OCI-LY7 (cell line): ENCODE data around the gene RCN2. TPM values are rescaled to one million over a fixed set of nuclear protein-coding genes. Genes with fewer than 3 reads are reported as not detected.

ENCODE experiments used
- BruUV-seq: library from RNA; stranded (reverse); fragments of 400-500 nt; replicated peaks from 2 replicates; lab custom pipeline; 2021; lab: Mats Ljungman, UMichigan
- CTCF ChIA-PET: fragments of 300-600 bp; sonication (Branson Sonifier 250); formaldehyde crosslinking; loops from one replicate; lab custom pipeline; 2022; ENCODE audit warnings: antibody characterized with exemption; ENCODE audit not compliant: unreplicated experiment; lab: Charles Lee
- POLR2A ChIA-PET: fragments of 300-600 bp; sonication (Branson Sonifier 250); formaldehyde crosslinking; loops from one replicate; lab custom pipeline; 2022; ENCODE audit warnings: antibody characterized with exemption; lab: Charles Lee
- DNase-seq: peaks from one replicate; pipeline ENCODE4 v3.0.0-alpha.2; 2015; ENCODE audit warnings: low spot score
- H2AFZ ChIP-seq: fragments of 200-600 bp; sonication (generic), shearing (Covaris generic); 2 replicates; pipeline ENCODE4 v1.6.1; 2014; ENCODE audit warnings: mild to moderate bottlenecking, antibody characterized with exemption, low read length, moderate library complexity
- H3K27ac ChIP-seq: fragments of 200-600 bp; sonication (generic); 2 replicates; pipeline ENCODE4 v1.5.1; 2014; ENCODE audit warnings: mixed run types, low read depth, mild to moderate bottlenecking, moderate library complexity, low read length, inconsistent platforms; ENCODE audit not compliant: poor library complexity, severe bottlenecking
- H3K36me3 ChIP-seq: fragments of 200-600 bp; sonication (generic); 2 replicates; pipeline ENCODE4 v1.6.1; 2014; ENCODE audit warnings: mild to moderate bottlenecking, antibody characterized with exemption, low read length, moderate library complexity, mixed read lengths; ENCODE audit not compliant: insufficient read depth
- H3K4me1 ChIP-seq: fragments of 200-600 bp; sonication (generic); 2 replicates; pipeline ENCODE4 v1.5.1; 2014; ENCODE audit warnings: mild to moderate bottlenecking, low read length; ENCODE audit not compliant: insufficient read depth, poor library complexity, severe bottlenecking
- H3K4me2 ChIP-seq: fragments of 200-600 bp; sonication (generic); 2 replicates; pipeline ENCODE4 v1.6.1; 2014; ENCODE audit warnings: mild to moderate bottlenecking, low read length
- H3K4me3 ChIP-seq: fragments of 200-600 bp; sonication (generic); 2 replicates; pipeline ENCODE4 v1.5.1; 2014; ENCODE audit warnings: mild to moderate bottlenecking, low read depth, low read length; ENCODE audit not compliant: poor library complexity, severe bottlenecking
- H3K79me2 ChIP-seq: fragments of 200-600 bp; sonication (generic); 2 replicates; pipeline ENCODE4 v1.6.1; 2016; ENCODE audit warnings: low read depth, mild to moderate bottlenecking, low read length, moderate library complexity, mixed read lengths; ENCODE audit not compliant: insufficient read depth
- H3K9me2 ChIP-seq: fragments of 200-600 bp; sonication (generic); 2 replicates; pipeline ENCODE4 v1.6.1; 2016; ENCODE audit warnings: mild to moderate bottlenecking, low read length, mixed read lengths; ENCODE audit not compliant: insufficient read depth
- H3K9me3 ChIP-seq: fragments of 200-600 bp; sonication (generic); 2 replicates; pipeline ENCODE4 v1.6.1; 2014; ENCODE audit warnings: mild to moderate bottlenecking, mixed run types, low read length, mixed read lengths
- H4K20me1 ChIP-seq: fragments of 200-600 bp; sonication (generic); 2 replicates; pipeline ENCODE4 v1.6.1; 2014; ENCODE audit warnings: mild to moderate bottlenecking, antibody characterized with exemption, low read length, moderate library complexity, mixed read lengths; ENCODE audit not compliant: insufficient read depth
- CTCF ChIP-seq: fragments of 200-600 bp; sonication (generic); conservative IDR thresholded peaks from 2 replicates; pipeline ENCODE4 v1.5.1; 2014; ENCODE audit warnings: mild to moderate bottlenecking, antibody characterized with exemption, low read length, moderate library complexity, mixed read lengths
- EZH2phosphoT487 ChIP-seq: fragments of 200-600 bp; sonication (generic); IDR thresholded peaks from 2 replicates; pipeline ENCODE4 v1.6.1; 2018; ENCODE audit warnings: low read depth, borderline replicate concordance, mild to moderate bottlenecking, mixed run types, antibody characterized with exemption, low read length, moderate library complexity, mixed read lengths
- intact Hi-C: fragments of 100-400 bp; cut with micrococcal nuclease; formaldehyde crosslinking; loops from one replicate; pipeline ENCODE4 v1.10.0; 2022; ENCODE audit not compliant: unreplicated experiment
- total RNA-seq, 2 experiments: library from RNA; depleted of rRNA in 1 of 2; stranded (reverse); fragments of >200 nt in 1 of 2; shearing (Covaris generic) in 1 of 2; gene quantifications; 2 replicates each; pipeline ENCODE4 v1.2.3, GENCODE V29; 2014 to 2022

The RCN2 gene
- total RNA-seq, 2 experiments from 2014 or later = 32.8 to 39.1 TPM

GRCh38 chr15:76991741-76992645, 60.4 kb downstream of the RCN2 start:
- H2AFZ ChIP-seq = no peak overlapping the region
- H3K79me2 ChIP-seq = no peaks in the 10 kb centered on the region
- H3K4me3 ChIP-seq = no peak overlapping the region
- intact Hi-C loops = no loop called here
- CTCF ChIA-PET = no interaction called here
- BruUV-seq = no TSS peak
- H3K36me3 ChIP-seq = no peaks in the 10 kb centered on the region
- H3K4me2 ChIP-seq = no peak overlapping the region
- H3K4me1 ChIP-seq = peaks cover 21% of the 10 kb centered on the region
- H3K9me3 ChIP-seq = no peaks in the 10 kb centered on the region
- POLR2A ChIA-PET = interaction anchor here (0.5 kb wide), 1 partner anchor 1885 kb away, joined by 3 read pairs; no protein-coding TSS in a partner anchor
- no peak for TF ChIP-seq CTCF
- no peak for TF ChIP-seq EZH2phosphoT487
- H3K9me2 ChIP-seq = no peaks in the 10 kb centered on the region
- no peaks in the 10 kb centered on the region for H4K20me1 ChIP-seq
- DNase-seq = no peak
- no peak overlapping the region for H3K27ac ChIP-seq

GRCh38 chr15:76993114-76993725, 61.7 kb downstream of the RCN2 start:
- H3K27ac ChIP-seq = no peak overlapping the region
- no peak for TF ChIP-seq EZH2phosphoT487
- TF ChIP-seq CTCF = no peak
- H4K20me1 ChIP-seq = no peaks in the 10 kb centered on the region
- H3K4me3 ChIP-seq = no peak overlapping the region
- peaks cover 24% of the 10 kb centered on the region for H3K4me1 ChIP-seq
- intact Hi-C loops = no loop called here
- no peak overlapping the region for H2AFZ ChIP-seq
- no peaks in the 10 kb centered on the region for H3K79me2 ChIP-seq
- ChIA-PET POLR2A (interaction anchor here (0.5 kb wide), 1 partner anchor 12 kb away, joined by 5 read pairs; no protein-coding TSS in a partner anchor), CTCF (no interaction called here)
- no peak overlapping the region for H3K4me2 ChIP-seq
- no peaks in the 10 kb centered on the region for H3K36me3 ChIP-seq
- H3K9me2 ChIP-seq = no peaks in the 10 kb centered on the region
- DNase-seq = no peak
- H3K9me3 ChIP-seq = no peaks in the 10 kb centered on the region
- no TSS peak for BruUV-seq
